Measurements from ENCODE around the gene ERC2. TPM values are rescaled to one million over a fixed set of nuclear protein-coding genes. Genes with fewer than 3 reads are reported as not detected.

Gene ERC2
- total RNA-seq, 1 experiment from 2014 or later = not detected

DNA sequence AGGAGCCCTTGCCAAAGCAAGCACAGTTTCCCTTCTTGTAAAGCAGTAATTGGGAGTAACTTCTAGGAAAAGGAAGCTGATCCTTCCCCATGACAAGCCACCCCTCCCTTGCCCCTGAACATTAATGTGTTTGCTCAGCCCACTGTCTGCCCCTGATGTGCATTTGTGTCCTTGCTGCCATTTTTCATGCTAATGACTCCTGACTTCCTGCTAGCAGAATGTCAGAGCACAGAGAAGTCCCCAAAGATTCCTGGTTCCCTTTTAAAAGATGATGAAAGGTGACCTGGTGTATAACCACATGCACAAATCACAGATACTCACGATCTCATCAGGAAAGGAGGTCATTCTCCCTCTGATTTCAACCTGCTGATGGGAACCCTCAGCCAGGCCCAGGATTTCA is 936.9 kb downstream of the ERC2 start:
- no peak for DNase-seq (ENCODE audit: low spot score)

DNA sequence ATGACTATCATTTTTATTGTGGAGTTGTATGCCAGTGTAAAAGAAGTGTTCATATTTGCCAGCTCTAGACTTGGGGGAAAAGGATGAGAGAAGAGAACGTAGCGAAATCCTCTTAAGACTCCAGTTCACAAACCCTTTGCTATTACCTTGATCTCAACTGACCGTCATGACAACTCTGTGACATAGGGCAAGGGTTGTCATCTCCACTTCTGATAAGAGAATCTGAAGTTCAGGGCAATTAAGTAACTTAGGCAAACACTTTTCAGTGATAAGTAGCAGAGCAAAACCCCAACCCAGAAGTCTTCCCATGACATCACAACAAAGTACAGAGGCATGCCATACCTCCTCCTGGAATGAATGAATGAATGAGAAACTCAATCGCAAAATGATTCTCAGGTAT is 940.9 kb downstream of the ERC2 start:
- no peak for DNase-seq (ENCODE audit: low spot score)

GRCh38 chr3:55526332-55527030 is 941.8 kb downstream of the ERC2 start:
- no peak for DNase-seq (ENCODE audit: low spot score)

- no peak for DNase-seq (ENCODE audit: low spot score)
Observed at GRCh38 chr3:55525436-55525835, 942.8 kb downstream of the ERC2 start.

GRCh38 chr3:55524565-55525244 is 943.6 kb downstream of the ERC2 start:
- DNase-seq (ENCODE audit: low spot score) = no peak

GRCh38 chr3:55523471-55523870 is 944.8 kb downstream of the ERC2 start:
- DNase-seq (ENCODE audit: low spot score) = no peak

GRCh38 chr3:55521738-55522421 is 946.4 kb downstream of the ERC2 start:
- DNase-seq (ENCODE audit: low spot score) = no peak

DNA sequence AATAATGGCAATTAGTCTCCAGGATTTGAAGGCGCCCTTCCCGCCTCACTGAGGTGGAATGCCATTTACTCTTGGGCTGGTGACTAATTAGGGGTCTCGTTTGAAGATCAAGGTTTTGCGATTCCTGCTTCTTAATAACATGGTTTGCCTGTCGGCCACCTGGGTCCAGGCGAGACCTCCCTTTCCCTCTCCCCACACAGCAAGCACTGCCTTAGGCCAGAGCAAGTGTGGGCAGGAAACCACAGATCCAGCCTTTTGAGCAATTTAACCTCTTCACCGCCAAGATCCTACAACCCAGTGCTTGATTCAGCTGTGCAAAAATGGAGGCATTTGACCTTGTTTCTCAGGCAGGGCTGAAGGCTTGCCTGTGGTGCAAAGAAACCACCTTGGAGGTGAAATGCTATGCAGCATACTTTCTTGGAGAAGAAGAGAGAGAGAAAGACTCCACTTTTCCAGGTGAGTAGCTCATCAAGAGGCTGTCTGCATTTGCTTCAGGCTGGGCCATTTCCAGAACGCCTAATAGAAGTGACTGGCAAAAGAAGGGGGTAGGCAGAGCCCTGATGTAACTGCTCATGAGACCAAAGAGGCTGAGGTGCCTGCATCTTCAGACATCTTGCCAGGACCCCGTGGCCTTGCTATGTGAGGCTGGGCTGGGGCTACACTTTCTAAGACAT is 947.1 kb downstream of the ERC2 start:
- no peak for DNase-seq (ENCODE audit: low spot score)

- no peak for DNase-seq (ENCODE audit: low spot score)
Observed at GRCh38 chr3:55519019-55519418, 949.2 kb downstream of the ERC2 start.

DNA sequence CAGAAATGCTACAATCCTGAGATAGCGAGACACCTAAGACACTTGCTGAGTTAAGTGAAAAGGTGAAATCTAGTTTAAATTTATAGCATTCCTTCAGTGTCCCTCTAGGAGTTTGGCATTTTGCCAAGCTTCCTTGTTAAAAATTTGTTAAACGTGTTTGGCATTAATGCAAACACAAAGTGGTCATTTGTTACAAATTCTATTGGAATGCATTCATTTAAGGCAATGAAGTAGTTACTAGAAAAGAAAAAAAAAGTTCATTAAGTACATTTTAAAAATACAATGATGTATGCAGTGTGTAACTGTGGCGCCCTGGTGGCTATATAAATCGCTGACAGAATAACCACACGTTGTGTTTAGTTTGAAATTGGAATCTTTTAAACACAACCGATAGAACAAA is 949.8 kb downstream of the ERC2 start:
- no peak for DNase-seq (ENCODE audit: low spot score)

DNA sequence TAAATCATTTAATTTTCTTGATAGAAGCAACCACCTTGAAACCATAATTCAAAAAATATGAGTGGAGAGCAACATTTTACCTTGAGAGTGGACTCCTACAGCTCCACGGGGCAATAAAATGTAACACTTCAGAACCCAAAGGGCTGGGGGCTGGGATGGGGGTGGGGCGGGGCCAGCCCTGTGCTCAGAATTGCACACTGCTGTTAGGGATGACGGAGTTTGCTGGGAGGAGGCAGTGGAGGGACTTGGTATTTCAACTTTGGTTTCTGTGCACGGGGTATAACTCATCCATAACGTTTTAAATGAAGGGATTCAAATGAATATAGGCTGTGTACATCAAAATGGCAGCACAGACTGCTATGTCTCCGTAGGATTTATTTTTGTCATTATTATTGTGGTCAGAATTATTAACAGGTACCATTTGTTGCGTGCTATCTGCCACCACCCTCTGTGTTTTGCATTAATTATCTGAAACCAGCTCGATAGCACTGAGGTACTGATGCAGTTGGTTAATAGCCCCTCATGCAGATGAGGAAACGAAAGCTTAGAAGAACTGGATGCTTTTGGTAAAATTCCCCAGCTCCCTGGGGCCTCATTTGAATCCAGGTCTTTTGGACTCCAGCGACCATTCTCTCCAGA is 951.8 kb downstream of the ERC2 start:
- no peak for DNase-seq (ENCODE audit: low spot score)

GRCh38 chr3:55515550-55516246 is 952.6 kb downstream of the ERC2 start:
- no peak for DNase-seq (ENCODE audit: low spot score)

GRCh38 chr3:55514962-55515361 is 953.3 kb downstream of the ERC2 start:
- DNase-seq (ENCODE audit: low spot score) = no peak

DNA sequence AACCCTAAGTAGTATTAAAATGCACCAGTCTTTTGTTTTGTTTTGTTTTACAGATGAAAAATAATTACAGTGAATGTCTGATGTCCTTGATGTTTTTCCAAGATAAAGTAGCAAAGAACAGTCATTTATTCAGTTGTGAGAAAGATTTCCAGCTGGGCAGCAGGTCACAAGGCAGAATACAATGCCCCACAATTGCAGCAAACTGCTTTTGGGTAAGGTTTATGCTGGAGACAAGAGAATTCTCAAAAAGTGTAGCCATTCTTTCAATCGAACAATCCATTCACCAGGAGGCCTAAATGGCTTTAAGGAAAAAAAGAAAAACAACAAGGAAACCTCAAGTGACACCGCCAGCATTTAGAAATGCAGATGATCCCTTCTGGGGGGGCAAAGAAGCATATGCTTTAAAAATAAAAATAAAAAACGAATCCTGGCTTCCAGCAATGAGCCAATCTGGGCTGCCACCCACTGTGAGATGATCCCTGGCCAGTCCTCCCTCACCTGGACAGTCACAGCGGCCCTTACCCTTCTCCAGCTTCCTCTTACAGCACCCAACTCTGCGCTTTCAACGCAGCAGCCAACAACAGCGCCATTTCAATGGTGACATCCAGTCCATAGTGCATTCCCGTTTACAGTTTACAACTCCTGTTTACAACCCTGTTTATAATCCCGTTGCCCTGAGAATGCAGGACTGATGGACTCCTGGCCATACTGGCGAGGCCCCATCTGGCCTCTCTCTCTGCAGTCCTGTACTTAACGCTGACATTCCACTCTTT is 955.5 kb downstream of the ERC2 start:
- DNase-seq (ENCODE audit: low spot score) = no peak

DNA sequence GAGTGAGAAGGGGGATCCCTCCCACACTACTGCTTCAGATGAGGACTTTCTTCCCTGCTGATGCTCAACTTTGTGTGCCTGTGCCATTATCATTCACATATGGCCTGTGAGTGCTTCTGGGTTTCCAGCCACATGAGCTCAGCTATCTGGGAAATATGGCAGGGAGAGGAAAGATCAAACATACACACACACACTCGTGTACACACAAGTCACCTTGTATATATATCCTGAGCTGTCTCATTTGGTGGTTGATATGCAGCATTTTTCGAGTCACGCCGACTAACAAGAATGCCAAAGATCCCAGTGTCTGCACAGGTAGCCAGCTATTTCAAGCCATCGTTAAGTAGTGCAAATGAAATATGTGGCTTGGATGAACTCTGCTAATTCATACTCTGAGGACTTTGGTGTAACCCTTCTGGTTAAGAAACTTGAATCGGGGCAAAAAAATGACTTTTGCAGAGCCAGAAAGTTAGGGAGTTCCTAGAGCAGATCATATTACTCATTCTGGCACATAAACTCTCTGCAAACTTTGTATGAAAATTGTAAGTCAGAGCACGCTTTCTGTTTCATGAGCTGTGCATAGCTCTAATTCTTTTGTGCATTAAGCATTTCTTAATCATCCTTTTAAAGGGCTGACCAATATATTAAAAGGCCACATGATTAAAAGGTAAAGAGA is 956.2 kb downstream of the ERC2 start:
- DNase-seq (ENCODE audit: low spot score) = no peak

DNA sequence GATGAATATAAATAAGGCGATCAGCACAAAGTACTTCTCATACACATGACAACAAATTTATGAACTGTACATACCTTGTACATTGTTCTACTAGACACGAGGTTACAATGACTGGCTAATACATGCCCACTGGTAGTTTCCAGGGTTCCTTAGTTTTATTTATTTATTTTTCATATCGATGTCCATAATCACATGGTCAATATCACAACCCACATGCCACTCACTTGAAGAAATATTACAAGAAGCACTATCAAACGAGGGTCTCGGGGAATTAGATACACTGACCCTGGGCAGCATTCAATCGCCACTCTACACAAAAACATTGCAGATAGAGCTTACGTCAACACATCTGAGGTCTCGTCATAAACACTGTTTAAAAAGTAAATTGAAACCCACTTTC is 959.9 kb downstream of the ERC2 start:
- DNase-seq (ENCODE audit: low spot score) = no peak

- no peak for DNase-seq (ENCODE audit: low spot score)
Observed at GRCh38 chr3:55507808-55508207, 960.5 kb downstream of the ERC2 start.

- no peak for DNase-seq (ENCODE audit: low spot score)
Observed at GRCh38 chr3:55505776-55506175, 962.5 kb downstream of the ERC2 start.

DNA sequence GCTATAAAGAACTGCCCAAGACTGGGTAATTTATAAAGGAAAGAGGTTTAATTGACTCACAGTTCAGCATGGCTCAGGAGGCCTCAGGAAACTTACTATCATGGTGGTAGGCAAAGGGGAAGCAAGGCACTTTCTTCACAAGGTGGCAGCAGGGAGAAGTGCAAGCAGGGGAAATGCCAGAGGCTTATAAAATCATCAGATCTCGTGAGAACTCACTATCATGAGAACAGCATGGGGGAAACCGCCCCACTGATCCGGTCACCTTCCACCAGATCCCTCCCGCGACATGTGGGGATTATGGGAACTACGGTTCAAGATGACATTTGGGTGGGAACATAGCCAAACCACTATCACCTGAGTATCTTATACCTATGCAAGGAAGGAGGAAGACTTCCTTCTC is 963.2 kb downstream of the ERC2 start:
- DNase-seq (ENCODE audit: low spot score) = peak; percentile 42

GRCh38 chr3:55501905-55502304 is 966.4 kb downstream of the ERC2 start:
- no peak for DNase-seq (ENCODE audit: low spot score)
